Mucosa of descending colon (tissue), 3 donors: Measurements from ENCODE around the gene MYCBP. TPM values are rescaled to one million over a fixed set of nuclear protein-coding genes. Genes with fewer than 3 reads are reported as not detected.
"Not testable (repeated sequence)": the region's sequence is repeated elsewhere in the genome, so short reads cannot be mapped to it uniquely, and the experiment has no call there.

ENCODE experiments used
- ATAC-seq: fragments of 200-7000 bp; cut with Tn5 transposase; one replicate; pipeline ENCODE4 v1.9.1; 2020; ENCODE audit warnings: mild to moderate bottlenecking, moderate library complexity
- DNase-seq, 3 donors: peaks; one replicate each; pipeline ENCODE4 v3.0.0-alpha.2; 2020
- H3K36me3 ChIP-seq: fragments of 200-600 bp; one replicate; pipeline ENCODE4 v1.8.0; 2021; ENCODE audit warnings: low read depth, mild to moderate bottlenecking
- H3K4me1 ChIP-seq: fragments of 200-600 bp; one replicate; pipeline ENCODE4 v1.8.0; 2021; ENCODE audit warnings: low read depth, mild to moderate bottlenecking
- H3K4me3 ChIP-seq: fragments of 200-600 bp; one replicate; pipeline ENCODE4 v1.8.0; 2021; ENCODE audit warnings: mild to moderate bottlenecking
- H3K9me3 ChIP-seq: fragments of 200-600 bp; one replicate; pipeline ENCODE4 v1.8.0; 2021; ENCODE audit warnings: mild to moderate bottlenecking
- intact Hi-C, 2 donors: fragments of 100-400 bp; cut with DNase I in 1 of 2; cut with micrococcal nuclease in 1 of 2; formaldehyde crosslinking; loops; one replicate each; pipeline versions ENCODE4 v1.11.0 to v1.11.1; 2022; cut with DNase I, micrococcal nuclease
- total RNA-seq, 3 donors: library from RNA; stranded (reverse); fragmentation: NEBNext Ultra II Directional in 2 of 3; extraction: Animal tissue kit (Norgen Biotek cat#: 25700) in 2 of 3; gene quantifications; one replicate each; pipeline versions ENCODE4 v1.2.1 to v1.2.4, GENCODE V29; 2021 to 2023
- TF ChIP-seq, protein P1 (sequence below): fragments of 200-600 bp; IDR thresholded peaks from one replicate; pipeline ENCODE4 v1.8.0; 2022; ENCODE audit warnings: antibody characterized with exemption, mild to moderate bottlenecking
- donor health status: DM: no; HTN: no; CAD: no; lungs with moderate emphysema.
- donor health status: DM: no; HTN: no; CAD: no.
- donor health status: DM: no; HTN: yes; CAD: no.

Gene MYCBP
- total RNA-seq, 3 donors from 2014 or later, result 21.4 to 37.4 (median 24.2) TPM

DNA sequence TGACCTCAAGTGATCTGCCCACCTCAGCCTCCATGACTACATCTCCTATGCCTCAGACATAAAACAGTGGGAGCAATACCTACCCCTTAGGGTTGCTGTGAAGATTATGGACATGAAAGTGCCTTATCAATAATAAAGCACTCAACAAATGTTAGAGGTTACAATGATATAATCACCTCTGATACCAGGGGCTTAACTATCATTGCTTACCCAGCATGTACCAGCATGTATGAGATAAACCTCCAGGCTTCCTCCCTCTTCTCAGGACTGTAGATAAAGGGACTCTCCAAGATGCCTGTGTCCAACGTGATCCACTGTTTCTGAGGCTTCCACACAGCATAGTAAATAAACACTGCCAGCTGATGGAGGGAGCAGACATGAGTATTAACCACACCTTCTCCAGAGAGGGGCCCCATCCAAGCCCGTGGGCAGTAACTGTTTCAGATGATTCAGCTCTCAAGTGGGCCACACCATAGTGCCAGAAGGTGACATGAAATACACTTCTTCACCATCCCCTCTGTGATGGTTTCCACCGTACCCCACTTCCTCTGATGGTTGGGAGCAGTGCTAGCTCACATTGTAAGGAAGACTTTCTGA lies 42.3 kb upstream of the MYCBP start:
- Histone ChIP-seq H3K4me3 (no peak overlapping the region), H3K36me3 (no peaks in the 10 kb centered on the region), H3K4me1 (no peaks in the 10 kb centered on the region), H3K9me3 (no peaks in the 10 kb centered on the region)
- intact Hi-C loops, result no loop called here
- DNase-seq (no peak), ATAC-seq (no peak)
- TF ChIP-seq, protein P1, sequence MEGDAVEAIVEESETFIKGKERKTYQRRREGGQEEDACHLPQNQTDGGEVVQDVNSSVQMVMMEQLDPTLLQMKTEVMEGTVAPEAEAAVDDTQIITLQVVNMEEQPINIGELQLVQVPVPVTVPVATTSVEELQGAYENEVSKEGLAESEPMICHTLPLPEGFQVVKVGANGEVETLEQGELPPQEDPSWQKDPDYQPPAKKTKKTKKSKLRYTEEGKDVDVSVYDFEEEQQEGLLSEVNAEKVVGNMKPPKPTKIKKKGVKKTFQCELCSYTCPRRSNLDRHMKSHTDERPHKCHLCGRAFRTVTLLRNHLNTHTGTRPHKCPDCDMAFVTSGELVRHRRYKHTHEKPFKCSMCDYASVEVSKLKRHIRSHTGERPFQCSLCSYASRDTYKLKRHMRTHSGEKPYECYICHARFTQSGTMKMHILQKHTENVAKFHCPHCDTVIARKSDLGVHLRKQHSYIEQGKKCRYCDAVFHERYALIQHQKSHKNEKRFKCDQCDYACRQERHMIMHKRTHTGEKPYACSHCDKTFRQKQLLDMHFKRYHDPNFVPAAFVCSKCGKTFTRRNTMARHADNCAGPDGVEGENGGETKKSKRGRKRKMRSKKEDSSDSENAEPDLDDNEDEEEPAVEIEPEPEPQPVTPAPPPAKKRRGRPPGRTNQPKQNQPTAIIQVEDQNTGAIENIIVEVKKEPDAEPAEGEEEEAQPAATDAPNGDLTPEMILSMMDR, result no peak

DNA sequence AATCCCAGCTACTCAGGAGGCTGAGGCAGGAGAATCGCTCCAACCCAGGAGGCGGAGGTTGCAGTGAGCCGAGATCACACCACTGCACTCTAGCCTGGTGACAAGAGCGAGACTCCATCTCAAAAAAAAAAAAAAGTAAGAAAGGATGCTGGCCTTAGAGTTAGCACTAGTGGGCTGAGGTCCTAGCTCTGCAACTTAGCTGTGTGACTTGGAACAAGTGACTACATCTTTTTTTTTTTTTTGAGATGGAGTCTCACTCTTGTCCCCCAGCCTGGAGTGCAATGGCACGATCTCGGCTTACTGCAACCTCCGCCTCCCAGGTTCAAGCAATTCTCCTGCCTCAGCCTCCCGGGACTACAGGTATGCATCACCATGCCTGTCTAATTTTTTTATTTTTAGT lies 41.8 kb upstream of the MYCBP start:
- DNase-seq, ATAC-seq, H3K4me1 ChIP-seq, H3K36me3 ChIP-seq, H3K4me3 ChIP-seq, intact Hi-C loops, H3K9me3 ChIP-seq: not testable (repeated sequence)

DNA sequence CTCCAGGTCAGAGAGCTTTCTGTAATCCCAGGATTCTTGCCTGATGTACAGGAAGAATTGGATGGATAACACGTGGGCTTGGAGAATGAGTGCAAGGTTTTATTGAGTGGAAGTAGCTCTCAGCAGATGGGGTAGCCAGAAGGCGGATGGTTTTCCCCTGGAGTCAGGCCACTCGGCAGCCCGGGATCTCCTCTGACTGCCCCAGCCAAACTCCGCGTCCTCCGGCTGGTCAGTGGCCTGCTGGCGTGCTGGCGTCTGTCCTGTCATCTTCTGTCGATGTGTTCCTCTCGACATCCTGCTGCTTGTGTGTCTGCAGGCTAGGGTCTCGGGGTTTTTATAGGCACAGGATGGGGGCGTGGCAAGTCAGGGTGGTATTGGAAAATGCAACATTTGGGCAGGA lies 35.7 kb upstream of the MYCBP start:
- H3K4me1 ChIP-seq, result no peaks in the 10 kb centered on the region
- H3K9me3 ChIP-seq, result peaks cover 6% of the 10 kb centered on the region
- intact Hi-C loops, result no loop called here
- ATAC-seq, result no peak
- DNase-seq, result no peak
- no peak overlapping the region for H3K4me3 ChIP-seq
- H3K36me3 ChIP-seq, result no peaks in the 10 kb centered on the region
- TF ChIP-seq, protein P1, result no peak

DNA sequence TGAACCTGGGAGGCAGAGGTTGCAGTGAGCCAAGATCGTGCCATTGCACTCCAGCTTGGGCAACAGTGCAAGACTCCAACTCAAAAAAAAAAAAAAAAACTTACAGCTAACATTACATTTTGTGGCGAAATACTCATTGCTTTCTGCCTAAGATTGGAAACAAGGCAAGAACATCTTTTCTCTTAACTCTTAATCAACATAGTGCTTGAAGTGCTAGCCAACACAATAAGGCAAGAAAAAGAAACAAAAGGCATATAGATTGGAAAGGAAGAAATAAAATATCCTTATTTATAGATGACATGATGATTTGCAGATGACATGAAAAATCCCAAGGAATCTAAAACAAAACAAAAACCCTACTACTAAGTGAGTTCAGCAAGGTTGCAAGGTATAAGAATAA lies 32.8 kb upstream of the MYCBP start:
- Histone ChIP-seq H3K36me3 (no peaks in the 10 kb centered on the region), H3K9me3 (peaks cover 6% of the 10 kb centered on the region), H3K4me3 (no peak overlapping the region), H3K4me1 (no peaks in the 10 kb centered on the region)
- intact Hi-C loops, result no loop called here
- TF ChIP-seq, protein P1, result no peak
- no peak for ATAC-seq
- DNase-seq, result no peak

- ATAC-seq, result peak; percentile 67
- no peaks in the 10 kb centered on the region for H3K4me1 ChIP-seq
- DNase-seq, result peak in 1 of 3 donors; percentile 19
- TF ChIP-seq, protein P1, result no peak
- no peaks in the 10 kb centered on the region for H3K9me3 ChIP-seq
- no peak overlapping the region for H3K4me3 ChIP-seq
- no peaks in the 10 kb centered on the region for H3K36me3 ChIP-seq
- intact Hi-C loops, result no loop called here
These were observed 26.4 kb upstream of the MYCBP start for GRCh38 chr1:38899560-38899959.

DNA sequence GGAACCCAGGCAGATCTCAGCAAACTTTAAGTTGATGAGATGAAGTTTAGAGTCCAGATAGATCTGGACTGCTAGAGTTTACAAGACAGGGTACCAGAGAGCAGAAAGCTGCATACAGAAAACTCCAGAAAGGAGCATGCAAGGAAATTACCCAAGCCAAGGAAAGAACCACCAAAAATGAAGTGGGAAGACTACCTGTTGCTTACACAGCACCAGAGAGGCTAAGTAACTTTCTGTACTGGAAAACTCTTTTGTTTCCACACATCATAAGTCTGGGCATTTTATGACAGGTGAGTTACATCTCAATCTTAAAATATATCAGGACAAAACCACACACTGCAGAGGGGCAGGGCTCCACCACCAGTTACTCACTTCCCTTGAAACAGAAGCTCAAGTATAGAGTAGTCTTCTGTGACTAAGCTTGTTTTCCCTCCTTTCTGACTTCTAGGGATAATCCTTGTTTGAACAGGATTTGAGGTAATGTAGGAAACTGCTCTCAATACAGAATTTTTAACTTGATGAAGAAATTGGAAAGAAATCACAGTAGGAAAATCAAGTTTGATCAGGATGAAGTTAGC lies 25.6 kb upstream of the MYCBP start:
- no peak overlapping the region for H3K4me3 ChIP-seq
- no peaks in the 10 kb centered on the region for H3K36me3 ChIP-seq
- H3K9me3 ChIP-seq, result no peaks in the 10 kb centered on the region
- DNase-seq (no peak), ATAC-seq (no peak)
- TF ChIP-seq, protein P1, result no peak
- intact Hi-C loops, result no loop called here
- no peaks in the 10 kb centered on the region for H3K4me1 ChIP-seq
